Liver (tissue), 9 donors: ENCODE results near the gene CALM3. TPM values are rescaled to one million over a fixed set of nuclear protein-coding genes. Genes with fewer than 3 reads are reported as not detected.

ENCODE experiments used
- DNase-seq: peaks from one replicate; pipeline ENCODE4 v3.0.0-alpha.2; 2017; ENCODE audit warnings: low spot score
- H3K27ac ChIP-seq, 2 donors: one replicate each; pipeline ENCODE4 v1.7.0; 2013; ENCODE audit warnings: inconsistent platforms in 2 of 2, low read length in 2 of 2, control low read depth in 1 of 2, low read depth in 1 of 2, mild to moderate bottlenecking in 1 of 2
- H3K27me3 ChIP-seq, 4 donors: one replicate each; pipeline versions ENCODE4 v1.6.1 to v1.7.0; 2013; ENCODE audit warnings: low read length in 3 of 4, inconsistent platforms in 1 of 4, mild to moderate bottlenecking in 1 of 4, moderate library complexity in 1 of 4; ENCODE audit not compliant: control insufficient read depth in 4 of 4, insufficient read depth in 4 of 4
- H3K36me3 ChIP-seq, 4 donors: one replicate each; pipeline versions ENCODE4 v1.6.1 to v1.7.0; 2013; ENCODE audit warnings: low read length in 3 of 4, mild to moderate bottlenecking in 3 of 4, low read depth in 1 of 4, moderate library complexity in 1 of 4; ENCODE audit not compliant: control insufficient read depth in 4 of 4, insufficient read depth in 3 of 4
- H3K4me1 ChIP-seq, 4 donors: one replicate each; pipeline versions ENCODE4 v1.6.1 to v1.7.0; 2013; ENCODE audit warnings: low read length in 3 of 4, mild to moderate bottlenecking in 3 of 4, moderate library complexity in 1 of 4; ENCODE audit not compliant: control insufficient read depth in 4 of 4, insufficient read depth in 4 of 4
- H3K4me3 ChIP-seq, 3 donors: one replicate each; pipeline versions ENCODE4 v1.6.1 to v1.7.0; 2013; ENCODE audit warnings: low read length in 3 of 3, control low read depth in 1 of 3, low read depth in 1 of 3, mild to moderate bottlenecking in 1 of 3
- H3K9ac ChIP-seq, 2 donors: one replicate each; pipeline ENCODE4 v1.7.0; 2013; ENCODE audit warnings: low read length in 2 of 2, mild to moderate bottlenecking in 2 of 2, moderate library complexity in 2 of 2, control low read depth in 1 of 2, low read depth in 1 of 2
- H3K9me3 ChIP-seq, 4 donors: one replicate each; pipeline versions ENCODE4 v1.6.1 to v1.7.0; 2013; ENCODE audit warnings: low read length in 3 of 4; ENCODE audit not compliant: control insufficient read depth in 4 of 4
- FOXA1 ChIP-seq: IDR thresholded peaks from 2 replicates; pipeline ENCODE4 v1.6.1; 2016; ENCODE audit warnings: antibody characterized with exemption
- GABPA ChIP-seq, 2 donors: IDR thresholded peaks in 1 of 2; conservative IDR thresholded peaks in 1 of 2; 2 replicates each; pipeline ENCODE4 v1.6.1; 2016; ENCODE audit warnings: antibody characterized with exemption in 2 of 2, mild to moderate bottlenecking in 1 of 2, moderate library complexity in 1 of 2
- HNF4A ChIP-seq, 2 donors: conservative IDR thresholded peaks; 2 replicates each; pipeline ENCODE4 v1.6.1; 2016; ENCODE audit warnings: antibody characterized with exemption in 2 of 2, mild to moderate bottlenecking in 2 of 2
- YY1 ChIP-seq: IDR thresholded peaks from 2 replicates; pipeline ENCODE4 v1.6.1; 2016; ENCODE audit warnings: antibody characterized with exemption, mild to moderate bottlenecking
- WGBS: extraction: QIAGEN DNeasy Blood & Tissue Kit; methylation state at CpG from one replicate; pipeline ENCODE4 v1.1.7; 2013; 5-methylcytosine and 5-hydroxymethylcytosine counted together
- polyA plus RNA-seq, 2 donors: library from polyadenylated mRNA; stranded (reverse) in 1 of 2; unstranded in 1 of 2; fragments of 200-250 nt in 1 of 2; fragments of >200 nt in 1 of 2; fragmentation: Nextera tagmentation in 1 of 2; extraction: Ambion mirVana in 1 of 2; gene quantifications; one replicate each; pipeline versions ENCODE4 v1.2.1 to v1.2.3, GENCODE V29; 2013 to 2015
- total RNA-seq, 2 donors: library from RNA; depleted of rRNA; stranded (reverse); fragments of >200 nt; gene quantifications; one replicate each; pipeline ENCODE4 v1.2.3, GENCODE V29; 2014
- TF ChIP-seq, protein P1 (sequence below): IDR thresholded peaks from 2 replicates; pipeline ENCODE4 v1.6.1; 2016; ENCODE audit warnings: antibody characterized with exemption
- TF ChIP-seq, protein P2 (sequence below): IDR thresholded peaks from 2 replicates; pipeline ENCODE4 v1.6.1; 2016; ENCODE audit warnings: antibody characterized with exemption, mild to moderate bottlenecking
- donor health status: healthy.
- donor health status: healthy.
- donor health status: healthy.
- donor health status: healthy.
- donor health status: healthy.

CALM3 gene
- total and polyA plus RNA-seq, 4 donors, result 51.4 to 112 (median 81.7) TPM

DNA sequence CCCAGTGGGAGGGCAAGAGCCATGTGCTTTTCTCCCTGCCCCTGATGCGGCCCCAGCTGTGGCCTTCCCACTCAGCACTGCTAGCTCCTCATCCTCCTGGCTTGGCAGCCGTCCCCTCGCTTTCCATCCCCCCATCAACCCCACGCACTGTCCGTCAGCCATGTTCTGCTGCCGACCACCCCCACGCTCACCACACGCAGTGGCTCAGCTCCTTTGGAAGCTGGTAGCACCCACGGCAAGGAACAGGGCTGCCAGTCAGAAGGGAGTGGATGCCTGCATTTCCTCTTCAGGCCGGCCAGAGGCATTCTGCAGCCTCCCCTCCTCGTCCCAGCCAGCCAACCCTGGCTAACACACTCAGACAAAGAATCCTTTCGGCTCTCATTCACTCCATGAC, 6.3 kb downstream of the CALM3 start:
- Histone ChIP-seq H3K36me3 (peaks cover 13 to 32% (median 26%) of the 10 kb centered on the region in 4 donors), H3K27me3 (no peaks in the 10 kb centered on the region), H3K9ac (no peak overlapping the region), H3K9me3 (no peaks in the 10 kb centered on the region), H3K4me1 (peaks cover 12 to 44% (median 37%) of the 10 kb centered on the region in 4 donors), H3K27ac (no peak overlapping the region), H3K4me3 (no peak overlapping the region)
- WGBS, result 90% methylated on average over 12 of the region's 12 CpGs
- no peak for DNase-seq
- TF ChIP-seq YY1 (no peak), FOXA1 (no peak), HNF4A (conservative IDR thresholded peaks at IDR 0.05) (no peak)
- TF ChIP-seq, protein P1, sequence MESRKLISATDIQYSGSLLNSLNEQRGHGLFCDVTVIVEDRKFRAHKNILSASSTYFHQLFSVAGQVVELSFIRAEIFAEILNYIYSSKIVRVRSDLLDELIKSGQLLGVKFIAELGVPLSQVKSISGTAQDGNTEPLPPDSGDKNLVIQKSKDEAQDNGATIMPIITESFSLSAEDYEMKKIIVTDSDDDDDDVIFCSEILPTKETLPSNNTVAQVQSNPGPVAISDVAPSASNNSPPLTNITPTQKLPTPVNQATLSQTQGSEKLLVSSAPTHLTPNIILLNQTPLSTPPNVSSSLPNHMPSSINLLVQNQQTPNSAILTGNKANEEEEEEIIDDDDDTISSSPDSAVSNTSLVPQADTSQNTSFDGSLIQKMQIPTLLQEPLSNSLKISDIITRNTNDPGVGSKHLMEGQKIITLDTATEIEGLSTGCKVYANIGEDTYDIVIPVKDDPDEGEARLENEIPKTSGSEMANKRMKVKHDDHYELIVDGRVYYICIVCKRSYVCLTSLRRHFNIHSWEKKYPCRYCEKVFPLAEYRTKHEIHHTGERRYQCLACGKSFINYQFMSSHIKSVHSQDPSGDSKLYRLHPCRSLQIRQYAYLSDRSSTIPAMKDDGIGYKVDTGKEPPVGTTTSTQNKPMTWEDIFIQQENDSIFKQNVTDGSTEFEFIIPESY, result no peak
- TF ChIP-seq, protein P2, sequence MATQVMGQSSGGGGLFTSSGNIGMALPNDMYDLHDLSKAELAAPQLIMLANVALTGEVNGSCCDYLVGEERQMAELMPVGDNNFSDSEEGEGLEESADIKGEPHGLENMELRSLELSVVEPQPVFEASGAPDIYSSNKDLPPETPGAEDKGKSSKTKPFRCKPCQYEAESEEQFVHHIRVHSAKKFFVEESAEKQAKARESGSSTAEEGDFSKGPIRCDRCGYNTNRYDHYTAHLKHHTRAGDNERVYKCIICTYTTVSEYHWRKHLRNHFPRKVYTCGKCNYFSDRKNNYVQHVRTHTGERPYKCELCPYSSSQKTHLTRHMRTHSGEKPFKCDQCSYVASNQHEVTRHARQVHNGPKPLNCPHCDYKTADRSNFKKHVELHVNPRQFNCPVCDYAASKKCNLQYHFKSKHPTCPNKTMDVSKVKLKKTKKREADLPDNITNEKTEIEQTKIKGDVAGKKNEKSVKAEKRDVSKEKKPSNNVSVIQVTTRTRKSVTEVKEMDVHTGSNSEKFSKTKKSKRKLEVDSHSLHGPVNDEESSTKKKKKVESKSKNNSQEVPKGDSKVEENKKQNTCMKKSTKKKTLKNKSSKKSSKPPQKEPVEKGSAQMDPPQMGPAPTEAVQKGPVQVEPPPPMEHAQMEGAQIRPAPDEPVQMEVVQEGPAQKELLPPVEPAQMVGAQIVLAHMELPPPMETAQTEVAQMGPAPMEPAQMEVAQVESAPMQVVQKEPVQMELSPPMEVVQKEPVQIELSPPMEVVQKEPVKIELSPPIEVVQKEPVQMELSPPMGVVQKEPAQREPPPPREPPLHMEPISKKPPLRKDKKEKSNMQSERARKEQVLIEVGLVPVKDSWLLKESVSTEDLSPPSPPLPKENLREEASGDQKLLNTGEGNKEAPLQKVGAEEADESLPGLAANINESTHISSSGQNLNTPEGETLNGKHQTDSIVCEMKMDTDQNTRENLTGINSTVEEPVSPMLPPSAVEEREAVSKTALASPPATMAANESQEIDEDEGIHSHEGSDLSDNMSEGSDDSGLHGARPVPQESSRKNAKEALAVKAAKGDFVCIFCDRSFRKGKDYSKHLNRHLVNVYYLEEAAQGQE, result no peak

DNA sequence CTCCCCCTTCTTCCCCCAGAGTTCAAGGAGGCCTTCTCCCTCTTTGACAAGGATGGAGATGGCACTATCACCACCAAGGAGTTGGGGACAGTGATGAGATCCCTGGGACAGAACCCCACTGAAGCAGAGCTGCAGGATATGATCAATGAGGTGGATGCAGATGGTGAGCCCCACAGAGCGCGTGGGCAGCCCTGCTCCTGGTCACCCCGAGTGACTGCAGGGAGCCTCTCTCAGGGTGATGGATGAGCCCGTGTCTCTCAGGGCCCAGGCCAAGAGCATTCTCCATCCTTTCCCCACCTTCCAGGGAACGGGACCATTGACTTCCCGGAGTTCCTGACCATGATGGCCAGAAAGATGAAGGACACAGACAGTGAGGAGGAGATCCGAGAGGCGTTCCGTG, 7.0 kb downstream of the CALM3 start:
- TF ChIP-seq GABPA (IDR thresholded peaks at IDR 0.05 in 1 of 2, conservative IDR thresholded peaks at IDR 0.05 in 1 of 2), result no peak
- TF ChIP-seq FOXA1, result no peak
- TF ChIP-seq, protein P2, result no peak
- no peak for TF ChIP-seq HNF4A (conservative IDR thresholded peaks at IDR 0.05)
- no peak overlapping the region for H3K27ac ChIP-seq
- 94% methylated on average over 9 of the region's 9 CpGs for WGBS
- H3K4me1 ChIP-seq, result peaks cover 12 to 37% (median 30%) of the 10 kb centered on the region in 4 donors
- H3K9me3 ChIP-seq, result no peaks in the 10 kb centered on the region
- H3K4me3 ChIP-seq, result no peak overlapping the region
- peaks cover 13 to 32% (median 26%) of the 10 kb centered on the region in 4 donors for H3K36me3 ChIP-seq
- H3K27me3 ChIP-seq, result no peaks in the 10 kb centered on the region
- no peak for DNase-seq
- H3K9ac ChIP-seq, result no peak overlapping the region
